AG10803 (cell line): ENCODE measurements around the gene TMEM86B.

Experiments used
- DNase-seq: peaks from one replicate; pipeline ENCODE4 v3.0.0; 2010; ENCODE audit warnings: low read depth
- H3K4me3 ChIP-seq: 2 replicates; pipeline ENCODE4 v1.5.1; 2011; ENCODE audit warnings: mild to moderate bottlenecking, low read length, control low read depth
- CTCF ChIP-seq: conservative IDR thresholded peaks from 2 replicates; pipeline ENCODE4 v1.5.1; 2011; ENCODE audit warnings: mild to moderate bottlenecking, low read length, control low read depth, inconsistent platforms

Gene TMEM86B

GRCh38 chr19:55230329-55230728 is 1.8 kb upstream of the TMEM86B start:
- DNase-seq, result no peak
- H3K4me3 ChIP-seq, result no peak overlapping the region
- TF ChIP-seq CTCF, result no peak

- no peak overlapping the region for H3K4me3 ChIP-seq
- TF ChIP-seq CTCF, result no peak
Observed at GRCh38 chr19:55229789-55230182, 1.2 kb upstream of the TMEM86B start.

GRCh38 chr19:55229145-55229788 is 704 bp upstream of the TMEM86B start:
- no peak for TF ChIP-seq CTCF
- no peak overlapping the region for H3K4me3 ChIP-seq
- no peak for DNase-seq

More at GRCh38 chr19:55229789-55230182, 1.2 kb upstream of the TMEM86B start:
- DNase-seq, result no peak

GRCh38 chr19:55228015-55228391 is 560 bp downstream of the TMEM86B start:
- TF ChIP-seq CTCF, result no peak
- DNase-seq, result no peak
- no peak overlapping the region for H3K4me3 ChIP-seq

- H3K4me3 ChIP-seq, result no peak overlapping the region
- DNase-seq, result no peak
- TF ChIP-seq CTCF, result no peak
Observed at GRCh38 chr19:55227241-55228014, 1.1 kb downstream of the TMEM86B start.

GRCh38 chr19:55226788-55227187 is 1.8 kb downstream of the TMEM86B start:
- TF ChIP-seq CTCF, result no peak
- no peak overlapping the region for H3K4me3 ChIP-seq
- no peak for DNase-seq

GRCh38 chr19:55226273-55226672 is 2.3 kb downstream of the TMEM86B start:
- no peak for DNase-seq
- TF ChIP-seq CTCF, result no peak
- H3K4me3 ChIP-seq, result no peak overlapping the region
